Hepatocyte (in vitro differentiated cells): ENCODE data around the gene ECHS1. TPM values are rescaled to one million over a fixed set of nuclear protein-coding genes. Genes with fewer than 3 reads are reported as not detected.

Experiments used
- DNase-seq: peaks from one replicate; pipeline ENCODE4 v3.0.0-alpha.2; 2016; ENCODE audit warnings: low spot score
- H2AFZ ChIP-seq: fragments of 200-600 bp; sonication (generic); 2 replicates; pipeline ENCODE4 v1.6.0; 2016; ENCODE audit warnings: antibody characterized with exemption, mild to moderate bottlenecking
- H3K27ac ChIP-seq: fragments of 200-600 bp; sonication (generic); 2 replicates; pipeline ENCODE4 v1.5.1; 2016; ENCODE audit warnings: mild to moderate bottlenecking
- H3K27me3 ChIP-seq: fragments of 200-600 bp; sonication (generic); 2 replicates; pipeline ENCODE4 v1.6.1; 2016
- H3K36me3 ChIP-seq: fragments of 200-600 bp; sonication (generic); replicated peaks from 2 replicates; pipeline ENCODE4 v1.5.1; 2016; ENCODE audit warnings: low read depth; ENCODE audit not compliant: insufficient read depth
- H3K4me1 ChIP-seq: fragments of 200-600 bp; sonication (generic); 2 replicates; pipeline ENCODE4 v1.5.1; 2016; ENCODE audit warnings: mild to moderate bottlenecking, moderate library complexity; ENCODE audit not compliant: insufficient read depth
- H3K4me2 ChIP-seq: fragments of 200-600 bp; sonication (generic); 2 replicates; pipeline ENCODE4 v1.6.0; 2016
- H3K4me3 ChIP-seq: fragments of 200-600 bp; sonication (generic); 2 replicates; pipeline ENCODE4 v1.5.1; 2016; ENCODE audit warnings: mild to moderate bottlenecking
- H3K79me2 ChIP-seq: fragments of 200-600 bp; sonication (generic); 2 replicates; pipeline ENCODE4 v1.6.0; 2017; ENCODE audit warnings: mild to moderate bottlenecking
- H3K9me2 ChIP-seq: fragments of 200-600 bp; sonication (generic); replicated peaks from 2 replicates; pipeline ENCODE4 v1.6.0; 2017; ENCODE audit warnings: mild to moderate bottlenecking; ENCODE audit not compliant: insufficient read depth
- H3K9me3 ChIP-seq: fragments of 200-600 bp; sonication (generic); 2 replicates; pipeline ENCODE4 v1.5.1; 2016; ENCODE audit warnings: low read depth, mild to moderate bottlenecking
- H4K20me1 ChIP-seq: fragments of 200-600 bp; sonication (generic); 2 replicates; pipeline ENCODE4 v1.6.0; 2016; ENCODE audit warnings: mild to moderate bottlenecking; ENCODE audit not compliant: insufficient read depth, poor library complexity, severe bottlenecking
- EZH2 ChIP-seq: fragments of 200-600 bp; sonication (generic); IDR thresholded peaks from 2 replicates; pipeline ENCODE4 v1.6.1; 2016; ENCODE audit warnings: antibody characterized with exemption, mild to moderate bottlenecking, borderline replicate concordance
- EZH2phosphoT487 ChIP-seq: fragments of 200-600 bp; sonication (generic); IDR thresholded peaks from one replicate; pipeline ENCODE4 v1.6.1; 2018; ENCODE audit warnings: antibody characterized with exemption, mild to moderate bottlenecking, low read depth, moderate library complexity; ENCODE audit not compliant: unreplicated experiment, severe bottlenecking
- WGBS: methylation state at CpG from one replicate; pipeline ENCODE4 v1.1.6; 2016; ENCODE audit warnings: low lambda C conversion rate; ENCODE audit errors: missing lambda C conversion rate; 5-methylcytosine and 5-hydroxymethylcytosine counted together
- polyA plus RNA-seq: library from polyadenylated mRNA; unstranded; fragments of >200 nt; fragmentation: Nextera tagmentation; extraction: Ambion mirVana; gene quantifications from 2 replicates; pipeline ENCODE4 v1.2.1, GENCODE V29; 2016
- total RNA-seq: library from RNA; depleted of rRNA; stranded (reverse); fragments of >200 nt; gene quantifications from 2 replicates; pipeline ENCODE4 v1.2.3, GENCODE V29; 2014
- TF ChIP-seq, protein P1 (sequence below): fragments of 200-600 bp; sonication (generic); IDR thresholded peaks from 2 replicates; pipeline ENCODE4 v1.5.1; 2016; ENCODE audit warnings: antibody characterized with exemption, mild to moderate bottlenecking; ENCODE audit not compliant: poor library complexity

ECHS1 gene
- total and polyA plus RNA-seq, 2 experiments from 2014 or later: 146 to 204 TPM

DNA sequence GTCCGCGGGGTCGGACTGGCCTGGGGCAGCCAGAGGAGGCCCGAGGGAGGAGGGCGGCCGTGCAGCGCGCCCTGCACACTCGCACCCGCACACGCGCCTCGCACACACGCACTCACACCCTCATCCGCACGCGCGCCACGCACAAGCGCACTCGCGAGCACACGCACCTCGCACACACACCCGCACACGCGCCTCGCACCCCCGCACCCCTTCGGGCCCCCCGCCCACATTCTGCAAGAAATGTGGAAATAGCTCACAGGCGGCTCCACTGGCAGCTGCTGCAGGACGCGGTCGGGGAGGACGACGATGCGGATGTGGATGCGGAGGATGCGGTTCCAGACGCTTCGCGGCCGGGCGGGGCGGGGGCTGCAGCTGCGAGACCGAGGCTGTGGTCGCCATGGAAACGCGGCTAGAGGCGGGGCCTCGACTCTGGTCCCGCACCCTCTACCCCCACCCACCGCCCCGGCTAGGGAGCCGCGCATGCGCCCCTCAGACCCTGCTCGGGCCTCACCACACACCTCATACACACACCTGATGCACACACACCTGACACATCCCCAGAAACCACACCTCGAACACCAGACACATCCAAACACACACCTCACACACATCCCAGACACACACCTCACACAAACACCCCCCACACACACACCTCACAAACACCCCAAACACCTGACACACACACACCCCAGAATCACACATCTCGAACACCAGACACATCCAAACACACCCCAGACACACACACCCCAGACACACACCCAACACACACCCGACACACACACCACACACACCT lies 36.4 kb downstream of the ECHS1 start, which contains the start of gene CALY:
TSS of gene CALY (minus strand) at position 320 of the 793 bp plus-strand sequence. CDS start 7,907 bp downstream, outside the sequence.
- WGBS: 48% methylated on average over 26 of the region's 63 CpGs
- no peaks in the 10 kb centered on the region for H3K9me3 ChIP-seq

DNA sequence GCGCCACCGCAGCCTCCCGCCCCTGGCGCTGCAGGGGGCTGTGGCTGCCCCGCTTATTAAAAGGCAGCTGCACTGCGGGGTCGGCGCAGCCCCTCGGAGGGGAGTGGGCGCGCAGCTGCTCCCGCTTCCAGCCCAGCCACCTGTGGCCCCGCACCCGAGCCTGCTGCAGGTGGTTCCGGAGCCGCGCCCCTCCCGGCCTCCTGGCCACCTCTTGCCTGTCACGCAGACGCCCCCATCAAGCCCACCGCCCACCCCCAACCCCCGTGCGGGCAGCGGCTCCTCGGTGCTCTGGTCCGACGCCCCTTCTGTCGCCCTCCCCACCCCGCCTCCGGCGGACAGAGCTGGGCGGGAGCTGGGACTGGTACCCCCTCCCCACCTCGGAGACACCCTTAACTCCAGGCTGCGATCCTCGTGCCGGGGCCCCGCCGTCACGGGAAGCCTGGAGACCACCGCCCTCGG lies 37.0 kb downstream of the ECHS1 start:
- no peak for DNase-seq
- Histone ChIP-seq H3K4me3 (no peak overlapping the region), H3K4me2 (peak overlapping the region; percentile 91)

More for the DNA sequence above, 36.4 kb downstream of the ECHS1 start, which contains the start of gene CALY:
- Histone ChIP-seq H4K20me1 (no peaks in the 10 kb centered on the region), H3K27ac (no peak within 1 kb of the TSS), H3K79me2 (no peaks in the 10 kb centered on the region), H2AFZ (no peak within 1 kb of the TSS), H3K4me3 (no peak within 1 kb of the TSS), H3K9me2 (no peaks in the 10 kb centered on the region), H3K27me3 (peaks cover 48% of the 10 kb centered on the region), H3K4me1 (peaks cover 14% of the 10 kb centered on the region), H3K4me2 (peak within 1 kb of the TSS; percentile 91), H3K36me3 (no peaks in the 10 kb centered on the region)
- TF ChIP-seq EZH2phosphoT487 (no peak), EZH2 (peak; percentile 56)
- TF ChIP-seq, protein P1, sequence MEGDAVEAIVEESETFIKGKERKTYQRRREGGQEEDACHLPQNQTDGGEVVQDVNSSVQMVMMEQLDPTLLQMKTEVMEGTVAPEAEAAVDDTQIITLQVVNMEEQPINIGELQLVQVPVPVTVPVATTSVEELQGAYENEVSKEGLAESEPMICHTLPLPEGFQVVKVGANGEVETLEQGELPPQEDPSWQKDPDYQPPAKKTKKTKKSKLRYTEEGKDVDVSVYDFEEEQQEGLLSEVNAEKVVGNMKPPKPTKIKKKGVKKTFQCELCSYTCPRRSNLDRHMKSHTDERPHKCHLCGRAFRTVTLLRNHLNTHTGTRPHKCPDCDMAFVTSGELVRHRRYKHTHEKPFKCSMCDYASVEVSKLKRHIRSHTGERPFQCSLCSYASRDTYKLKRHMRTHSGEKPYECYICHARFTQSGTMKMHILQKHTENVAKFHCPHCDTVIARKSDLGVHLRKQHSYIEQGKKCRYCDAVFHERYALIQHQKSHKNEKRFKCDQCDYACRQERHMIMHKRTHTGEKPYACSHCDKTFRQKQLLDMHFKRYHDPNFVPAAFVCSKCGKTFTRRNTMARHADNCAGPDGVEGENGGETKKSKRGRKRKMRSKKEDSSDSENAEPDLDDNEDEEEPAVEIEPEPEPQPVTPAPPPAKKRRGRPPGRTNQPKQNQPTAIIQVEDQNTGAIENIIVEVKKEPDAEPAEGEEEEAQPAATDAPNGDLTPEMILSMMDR: no peak
- no peak for DNase-seq

DNA sequence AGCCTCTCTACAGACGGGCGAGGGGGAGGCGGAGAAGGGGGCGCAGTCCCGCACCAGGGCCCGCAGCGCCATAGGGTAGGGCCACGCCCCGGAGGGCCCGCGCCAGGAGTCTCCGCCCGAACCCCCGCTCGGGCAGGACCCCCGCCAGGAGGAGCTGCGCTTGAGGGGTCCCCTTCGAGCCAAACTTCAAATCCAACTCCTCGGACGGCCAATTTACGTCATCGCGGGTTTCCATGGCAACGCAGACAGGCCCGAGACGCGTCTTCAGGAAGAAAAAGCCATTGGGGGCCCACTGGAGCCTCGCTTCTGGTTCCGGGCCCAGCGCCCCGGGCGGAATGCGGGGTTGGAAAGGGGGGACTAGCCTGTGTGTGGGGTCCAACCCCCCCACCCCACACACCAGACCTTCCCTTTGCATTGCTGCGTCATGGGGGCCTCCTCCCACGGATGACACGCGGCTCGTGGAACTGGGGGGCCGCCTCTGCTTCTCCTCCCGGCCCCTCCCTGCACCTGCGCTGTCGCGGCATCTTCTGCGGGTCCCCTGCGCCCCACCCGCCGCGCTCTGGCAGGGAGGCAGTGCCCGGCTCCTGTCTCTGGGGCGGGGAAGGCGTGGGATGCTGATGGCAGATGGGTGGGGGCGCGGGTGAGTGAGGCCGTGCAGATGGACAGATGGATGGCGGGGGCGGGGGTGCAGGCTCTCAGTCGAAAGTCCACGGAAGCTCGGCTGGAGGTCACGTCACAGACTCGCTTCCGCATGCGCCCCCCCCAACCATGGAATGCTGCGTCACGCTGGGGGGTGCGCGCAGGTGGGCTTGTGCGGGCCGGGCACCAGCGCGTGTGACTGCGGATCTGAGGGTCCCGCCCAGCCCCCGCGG lies 37.7 kb downstream of the ECHS1 start:
- TF ChIP-seq, protein P1: no peak
- no peak for TF ChIP-seq EZH2phosphoT487
- Histone ChIP-seq H3K4me3 (peak overlapping the region; percentile 63), H3K4me2 (peak overlapping the region; percentile 91), H3K36me3 (no peaks in the 10 kb centered on the region), H3K9me3 (no peaks in the 10 kb centered on the region), H3K9me2 (no peaks in the 10 kb centered on the region), H4K20me1 (no peaks in the 10 kb centered on the region), H3K79me2 (no peaks in the 10 kb centered on the region), H3K27ac (no peak overlapping the region), H2AFZ (peak overlapping the region; percentile 57), H3K27me3 (peaks cover 53% of the 10 kb centered on the region), H3K4me1 (peaks cover 14% of the 10 kb centered on the region)
- peak; percentile 82 for DNase-seq
- 20% methylated on average over 39 of the region's 75 CpGs for WGBS

More for the DNA sequence above, 37.0 kb downstream of the ECHS1 start:
- TF ChIP-seq, protein P1: no peak
- peak; percentile 45 for TF ChIP-seq EZH2
- Histone ChIP-seq H3K27ac (no peak overlapping the region), H3K36me3 (no peaks in the 10 kb centered on the region), H2AFZ (no peak overlapping the region), H3K9me3 (no peaks in the 10 kb centered on the region), H3K4me1 (peaks cover 14% of the 10 kb centered on the region), H3K9me2 (no peaks in the 10 kb centered on the region), H4K20me1 (no peaks in the 10 kb centered on the region), H3K79me2 (no peaks in the 10 kb centered on the region), H3K27me3 (peaks cover 53% of the 10 kb centered on the region)
- WGBS: 44% methylated on average over 14 of the region's 41 CpGs
